GM12878 (cell line): ENCODE data around the gene RCL1. TPM values are rescaled to one million over a fixed set of nuclear protein-coding genes. Genes with fewer than 3 reads are reported as not detected.

Experiments used
- ASH2L ChIP-seq: fragments of 300-600, 200-600 bp; sonication (generic); IDR thresholded peaks from 2 replicates; pipeline ENCODE4 v1.6.1; 2017; ENCODE audit warnings: low read depth, mild to moderate bottlenecking, borderline replicate concordance
- BCLAF1 ChIP-seq: fragments of 450-650 bp; IDR thresholded peaks from 2 replicates; pipeline ENCODE4 v1.6.1; 2017; ENCODE audit warnings: antibody characterized with exemption, mild to moderate bottlenecking, moderate library complexity
- E4F1 ChIP-seq: fragments of 450-650 bp; IDR thresholded peaks from 2 replicates; pipeline ENCODE4 v1.6.1; 2018; ENCODE audit warnings: borderline replicate concordance, mild to moderate bottlenecking; ENCODE audit not compliant: partially characterized antibody
- ETV6 ChIP-seq, 2 experiments: fragments of 450-650 bp in 1 of 2; IDR thresholded peaks in 1 of 2; conservative IDR thresholded peaks in 1 of 2; 2 replicates each; pipeline ENCODE4 v1.6.1; 2014; ENCODE audit warnings: antibody characterized with exemption in 1 of 2, borderline replicate concordance in 1 of 2, low read depth in 1 of 2, mild to moderate bottlenecking in 1 of 2, moderate library complexity in 1 of 2
- KDM1A ChIP-seq: fragments of 200-600 bp; sonication (generic); IDR thresholded peaks from 2 replicates; pipeline ENCODE4 v1.6.1; 2016; ENCODE audit warnings: borderline replicate concordance
- PAX5 ChIP-seq: IDR thresholded peaks from 2 replicates; pipeline ENCODE4 v1.6.1; 2011; ENCODE audit warnings: low read depth, low read length, borderline replicate concordance
- SRF ChIP-seq, 2 experiments: IDR thresholded peaks; 2 replicates each; pipeline ENCODE4 v1.6.1; 2011; ENCODE audit warnings: low read depth in 2 of 2, low read length in 2 of 2, mild to moderate bottlenecking in 1 of 2, moderate library complexity in 1 of 2
- TCF7 ChIP-seq: IDR thresholded peaks from 2 replicates; pipeline ENCODE4 v1.6.1; 2014; ENCODE audit warnings: antibody characterized with exemption, borderline replicate concordance
- polyA plus RNA-seq, 11 experiments: library from polyadenylated mRNA; depleted of rRNA in 4 of 11; unstranded in 6 of 11; stranded (reverse) in 5 of 11; fragments of >200 nt; fragmentation: Nextera tagmentation in 4 of 11; fragmentation: Illumina TruSeq in 1 of 11; extraction: Ambion mirVana in 4 of 11; extraction: Trizol in 1 of 11; gene quantifications; 1 replicate in 1 of 11; 2 replicates in 10 of 11; pipeline versions ENCODE4 v1.2.1 to v1.2.3, GENCODE V29; 2011 to 2016; ENCODE audit warnings: inconsistent platforms in 2 of 11, missing spikeins in 2 of 11, low read depth in 1 of 11
- total RNA-seq, 4 experiments: library from RNA; depleted of rRNA in 3 of 4; stranded (reverse); fragments of >200 nt in 3 of 4; fragmentation: Illumina TruSeq in 1 of 4; extraction: Trizol in 1 of 4; gene quantifications; 2 replicates each; pipeline versions ENCODE4 v1.2.1 to v1.2.3, GENCODE V29; 2013 to 2021

The RCL1 gene
- total and polyA plus RNA-seq, 10 of the 15 experiments (the other 5 are each of a cell fraction or from before 2014, with no cell fraction given) = 21.1 to 46.8 (median 30.5) TPM

- TF ChIP-seq BCLAF1 = no peak
- no peak for TF ChIP-seq PAX5
- no peak for TF ChIP-seq E4F1
- no peak for TF ChIP-seq TCF7
- no peak for TF ChIP-seq KDM1A
- no peak for TF ChIP-seq SRF (IDR thresholded peaks at IDR 0.05; ENCODE audit: low read depth in 2 of 2, low read length in 2 of 2)
- no peak for TF ChIP-seq ETV6 (conservative IDR thresholded peaks at IDR 0.05 in 1 of 2, IDR thresholded peaks at IDR 0.05 in 1 of 2; ENCODE audit: borderline replicate concordance in 1 of 2, low read depth in 1 of 2)
- no peak for TF ChIP-seq ASH2L
Observed at GRCh38 chr9:4787876-4788275, 4.9 kb upstream of the RCL1 start (continued).
